NT2/D1 (cell line): ENCODE results near the gene NDUFS4.
"Not testable (repeated sequence)": the region's sequence is repeated elsewhere in the genome, so short reads cannot be mapped to it uniquely, and the experiment has no call there.

ENCODE experiments used
- DNase-seq: peaks from one replicate; pipeline ENCODE4 v3.0.0-alpha.2; 2011; ENCODE audit warnings: low read depth, low spot score
- H3K27me3 ChIP-seq: 2 replicates; pipeline ENCODE4 v1.6.0; 2011; ENCODE audit warnings: mild to moderate bottlenecking; ENCODE audit not compliant: insufficient read length, insufficient read depth
- H3K36me3 ChIP-seq: 2 replicates; pipeline ENCODE4 v1.6.1; 2011; ENCODE audit warnings: mild to moderate bottlenecking, low read length, mixed read lengths; ENCODE audit not compliant: insufficient read depth, insufficient read length
- H3K4me1 ChIP-seq: 2 replicates; pipeline ENCODE4 v1.5.1; 2011; ENCODE audit not compliant: insufficient read depth, insufficient read length
- H3K4me3 ChIP-seq: 2 replicates; pipeline ENCODE4 v1.5.1; 2011; ENCODE audit warnings: low read depth; ENCODE audit not compliant: insufficient read length
- H3K9ac ChIP-seq: 2 replicates; pipeline ENCODE4 v1.6.0; 2011; ENCODE audit warnings: low read depth; ENCODE audit not compliant: insufficient read length
- H3K9me3 ChIP-seq: 2 replicates; pipeline ENCODE4 v1.5.1; 2011; ENCODE audit warnings: mild to moderate bottlenecking, low read length; ENCODE audit not compliant: insufficient read depth
- SUZ12 ChIP-seq: IDR thresholded peaks from 2 replicates; pipeline ENCODE4 v1.6.1; 2011; ENCODE audit not compliant: insufficient read length, insufficient read depth; ENCODE audit errors: extremely low read depth
- YY1 ChIP-seq: IDR thresholded peaks from 2 replicates; pipeline ENCODE4 v1.6.1; 2011; ENCODE audit not compliant: insufficient read length, insufficient read depth
- ZNF274 ChIP-seq: IDR thresholded peaks from 2 replicates; pipeline ENCODE4 v1.6.1; 2011; ENCODE audit warnings: mild to moderate bottlenecking, low read depth, low read length

NDUFS4 gene

GRCh38 chr5:53560506-53561191 lies at the start of gene NDUFS4:
NDUFS4 (plus strand) TSS chr5:53560639; CDS start chr5:53560663, 24 bp downstream.
- peak; percentile 76 for DNase-seq
- Histone ChIP-seq H3K9ac (peak within 1 kb of the TSS; percentile 85), H3K36me3 (no peaks in the 10 kb centered on the region), H3K4me1 (no peaks in the 10 kb centered on the region), H3K27me3 (no peaks in the 10 kb centered on the region), H3K9me3 (peaks cover 8% of the 10 kb centered on the region), H3K4me3 (peak within 1 kb of the TSS; percentile 51)
- no peak for TF ChIP-seq SUZ12
- peak; percentile 91 for TF ChIP-seq YY1
- TF ChIP-seq ZNF274, result no peak

DNA sequence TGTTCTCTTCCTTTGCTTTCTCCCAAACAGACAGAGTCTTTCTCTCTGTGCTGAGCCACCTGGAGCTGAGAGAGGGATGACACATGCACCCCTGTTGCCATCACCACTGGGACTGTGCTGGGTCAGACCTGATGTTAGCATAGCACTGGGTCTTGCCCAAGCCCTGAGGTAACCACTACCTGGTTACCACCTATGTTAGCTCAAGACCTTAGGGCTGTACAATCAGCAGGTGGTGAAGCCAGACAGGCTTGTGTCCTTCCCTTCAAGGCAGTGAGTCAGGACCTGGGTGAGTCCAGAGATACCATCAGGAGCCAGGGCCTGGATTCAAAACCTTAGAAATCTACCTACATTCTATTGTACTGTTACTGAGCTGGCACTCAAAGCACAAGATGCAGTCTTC lies 47.9 kb upstream of the NDUFS4 start:
- H3K9ac ChIP-seq, result no peak overlapping the region
- no peaks in the 10 kb centered on the region for H3K27me3 ChIP-seq
- no peaks in the 10 kb centered on the region for H3K4me1 ChIP-seq
- no peaks in the 10 kb centered on the region for H3K36me3 ChIP-seq
- H3K9me3 ChIP-seq, result peaks cover 16% of the 10 kb centered on the region
- no peak for TF ChIP-seq YY1
- no peak for TF ChIP-seq ZNF274
- TF ChIP-seq SUZ12, result no peak
- no peak overlapping the region for H3K4me3 ChIP-seq
- DNase-seq, result no peak

GRCh38 chr5:53515988-53516387 lies 44.5 kb upstream of the NDUFS4 start:
- H3K27me3 ChIP-seq, result no peaks in the 10 kb centered on the region
- H3K9me3 ChIP-seq, result no peaks in the 10 kb centered on the region
- H3K4me1 ChIP-seq, result no peaks in the 10 kb centered on the region
- TF ChIP-seq YY1 (no peak), ZNF274 (no peak), SUZ12 (no peak)
- no peak overlapping the region for H3K9ac ChIP-seq
- DNase-seq, result no peak
- no peaks in the 10 kb centered on the region for H3K36me3 ChIP-seq
- H3K4me3 ChIP-seq, result no peak overlapping the region

DNA sequence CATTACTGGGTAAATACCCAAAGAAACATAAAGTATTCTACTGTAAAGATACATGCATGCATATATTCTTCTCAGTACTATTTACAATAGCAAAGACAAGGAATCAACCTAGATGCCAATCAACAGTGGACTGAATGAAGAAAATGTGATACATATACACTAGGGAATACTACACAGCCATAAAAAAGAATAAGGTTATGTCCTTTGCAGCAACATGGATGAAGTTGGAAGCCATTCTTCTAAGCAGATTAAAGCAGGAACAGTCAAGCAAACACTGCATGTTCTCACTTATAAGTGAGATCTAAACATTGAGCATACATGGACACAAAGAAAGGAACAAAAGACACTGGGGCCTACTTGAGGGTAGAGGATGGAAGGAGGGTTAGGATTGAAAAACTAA lies 39.6 kb upstream of the NDUFS4 start:
- DNase-seq, result no peak
- no peak overlapping the region for H3K9ac ChIP-seq
- H3K4me1 ChIP-seq, result no peaks in the 10 kb centered on the region
- no peak for TF ChIP-seq YY1
- TF ChIP-seq SUZ12, result no peak
- TF ChIP-seq ZNF274, result no peak
- no peaks in the 10 kb centered on the region for H3K9me3 ChIP-seq
- no peaks in the 10 kb centered on the region for H3K36me3 ChIP-seq
- no peak overlapping the region for H3K4me3 ChIP-seq
- no peaks in the 10 kb centered on the region for H3K27me3 ChIP-seq

- no peaks in the 10 kb centered on the region for H3K36me3 ChIP-seq
- no peaks in the 10 kb centered on the region for H3K4me1 ChIP-seq
- H3K27me3 ChIP-seq, result no peaks in the 10 kb centered on the region
- no peak overlapping the region for H3K4me3 ChIP-seq
- no peak overlapping the region for H3K9ac ChIP-seq
- TF ChIP-seq YY1, result no peak
- TF ChIP-seq SUZ12, result no peak
- no peak for TF ChIP-seq ZNF274
- peaks cover 10% of the 10 kb centered on the region; the same call in 1 of the 2 replicates for H3K9me3 ChIP-seq
- no peak for DNase-seq
These were observed 22.7 kb upstream of the NDUFS4 start for GRCh38 chr5:53537711-53538110.

DNA sequence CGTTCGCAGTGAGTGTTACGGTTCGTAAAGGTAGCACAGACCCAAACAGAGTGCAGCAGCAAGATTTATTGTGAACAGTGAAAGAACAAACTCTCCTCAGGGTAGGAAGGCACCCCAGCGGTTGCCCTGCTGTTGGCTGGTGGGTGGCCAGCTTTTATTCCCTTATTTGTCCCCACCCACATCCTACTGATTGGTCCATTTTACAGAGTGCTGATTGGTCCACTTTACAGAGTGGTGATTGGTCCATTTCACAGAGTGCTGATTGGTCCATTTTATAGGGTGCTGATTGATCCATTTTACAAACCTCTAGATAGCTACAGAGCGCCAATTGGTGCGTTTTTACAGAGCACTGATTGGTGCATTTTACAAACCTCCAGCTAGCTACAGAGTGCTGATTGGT lies 19.7 kb upstream of the NDUFS4 start:
- not testable (repeated sequence) for H3K36me3 ChIP-seq, H3K4me1 ChIP-seq, H3K4me3 ChIP-seq, H3K9me3 ChIP-seq, H3K9ac ChIP-seq, H3K27me3 ChIP-seq, DNase-seq

DNA sequence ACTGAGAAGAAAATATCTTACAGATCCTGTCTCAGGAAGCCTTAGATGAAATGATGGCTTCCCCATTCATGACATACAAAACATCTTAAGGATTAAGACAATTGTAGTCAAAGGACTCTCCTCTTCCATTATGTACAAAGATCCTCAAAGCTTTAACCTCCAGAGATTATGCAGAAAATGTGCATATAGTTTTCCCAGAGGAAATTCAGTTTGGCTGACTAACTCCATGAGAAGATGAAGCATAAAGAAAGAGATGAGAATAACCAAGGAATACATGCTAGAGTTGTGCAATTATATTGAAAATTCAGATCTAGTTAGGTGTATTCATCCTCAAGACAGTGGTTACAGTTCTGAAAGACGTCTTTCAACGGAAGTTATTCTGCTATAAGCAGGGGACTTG lies 18.6 kb upstream of the NDUFS4 start:
- no peak for DNase-seq
- H3K4me1 ChIP-seq, result no peaks in the 10 kb centered on the region
- no peak overlapping the region for H3K9ac ChIP-seq
- no peak overlapping the region for H3K4me3 ChIP-seq
- H3K36me3 ChIP-seq, result no peaks in the 10 kb centered on the region
- TF ChIP-seq YY1, result no peak
- no peaks in the 10 kb centered on the region for H3K27me3 ChIP-seq
- peaks cover 10% of the 10 kb centered on the region; the same call in 1 of the 2 replicates for H3K9me3 ChIP-seq
